NCI-H446 treated with DMSO at 0.1 percent for 48 hours (cell line): ENCODE data around the gene CDH18.
A peak's percentile ranks its signal among the peaks of the same experiment; 100 is the strongest.
"Not testable (repeated sequence)": the region's sequence is repeated elsewhere in the genome, so short reads cannot be mapped to it uniquely, and the experiment has no call there.

Experiments used
- DNase-seq: peaks from one replicate; lab custom pipeline; 2025; lab: John Stamatoyannopoulos, UW

The CDH18 gene

GRCh38 chr5:19859020-19859419 lies 129.0 kb downstream of the CDH18 start:
- DNase-seq = no peak

GRCh38 chr5:19855931-19856330 lies 132.1 kb downstream of the CDH18 start:
- peak; percentile 92 for DNase-seq

GRCh38 chr5:19855453-19855852 lies 132.5 kb downstream of the CDH18 start:
- DNase-seq = peak; percentile 94

- no peak for DNase-seq
These were observed 133.0 kb downstream of the CDH18 start for GRCh38 chr5:19855031-19855430.

GRCh38 chr5:19853616-19854240 lies 134.3 kb downstream of the CDH18 start:
- no peak for DNase-seq

DNA sequence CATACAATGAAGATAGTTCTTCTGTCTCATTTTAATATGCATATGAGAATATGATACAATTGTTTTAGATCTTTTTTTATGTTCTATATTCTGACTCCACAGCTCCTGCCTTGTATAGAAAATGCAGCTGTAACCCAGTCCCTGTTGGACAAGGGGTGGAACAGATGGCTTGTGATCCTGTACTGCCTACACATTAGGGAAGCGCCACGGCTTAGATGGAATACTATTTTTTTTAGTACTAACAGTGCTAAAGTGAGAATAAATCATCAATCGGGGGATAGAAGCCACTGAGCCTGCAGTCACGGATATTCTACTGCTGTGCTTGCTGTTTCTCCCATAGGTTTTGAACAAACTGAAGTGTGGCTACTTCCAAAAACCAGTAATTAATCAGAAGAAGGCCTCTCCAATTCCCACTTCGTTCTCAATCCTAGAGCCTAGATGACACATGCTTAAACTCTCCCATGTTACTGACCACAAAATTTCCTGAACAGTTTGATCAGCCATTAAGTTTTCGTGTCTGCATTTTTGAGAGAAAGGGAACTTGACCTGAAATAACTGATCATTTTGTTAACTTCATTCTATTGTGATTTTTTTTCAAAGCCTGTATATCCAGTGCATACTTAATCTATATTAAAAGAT lies 150.3 kb downstream of the CDH18 start:
- DNase-seq = peak; percentile 61

GRCh38 chr5:19835442-19835841 lies 152.6 kb downstream of the CDH18 start:
- no peak for DNase-seq

- DNase-seq = not testable (repeated sequence)
These were observed 175.3 kb downstream of the CDH18 start for GRCh38 chr5:19812720-19813119.

GRCh38 chr5:19806756-19807155 lies 181.2 kb downstream of the CDH18 start:
- DNase-seq = no peak

GRCh38 chr5:19802686-19803085 lies 185.3 kb downstream of the CDH18 start:
- peak; percentile 76 for DNase-seq

- DNase-seq = no peak
These were observed 192.8 kb downstream of the CDH18 start for GRCh38 chr5:19795218-19795617.

DNA sequence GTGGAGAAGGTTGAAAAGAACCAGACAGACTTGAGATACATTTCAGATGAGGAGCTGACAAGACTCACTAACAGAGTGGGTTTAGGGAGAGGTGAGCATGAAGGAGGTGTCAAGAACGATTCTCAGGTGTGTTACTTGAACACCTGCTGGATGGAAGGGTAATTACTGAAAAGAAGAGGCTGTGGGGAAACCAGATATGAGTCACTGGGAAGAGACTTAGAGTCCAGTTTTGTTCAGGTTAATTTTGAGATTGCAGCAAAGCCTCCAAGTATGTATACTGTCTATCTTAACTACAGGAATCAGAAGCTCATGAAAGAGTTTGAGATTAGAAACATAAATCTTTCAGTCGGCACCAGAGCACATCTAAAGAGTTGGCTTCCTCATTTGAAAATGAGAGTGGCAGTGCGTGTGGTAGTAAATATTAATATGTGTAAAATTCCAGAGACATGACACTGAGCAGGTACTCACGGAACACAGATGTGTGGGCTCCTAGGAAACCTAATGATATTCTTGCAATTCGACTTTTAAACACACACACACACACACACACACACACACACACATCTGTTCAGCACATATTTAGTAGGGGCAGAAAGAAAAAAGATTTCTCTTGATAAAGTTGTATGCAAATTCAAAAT lies 197.1 kb downstream of the CDH18 start:
- DNase-seq = no peak

DNA sequence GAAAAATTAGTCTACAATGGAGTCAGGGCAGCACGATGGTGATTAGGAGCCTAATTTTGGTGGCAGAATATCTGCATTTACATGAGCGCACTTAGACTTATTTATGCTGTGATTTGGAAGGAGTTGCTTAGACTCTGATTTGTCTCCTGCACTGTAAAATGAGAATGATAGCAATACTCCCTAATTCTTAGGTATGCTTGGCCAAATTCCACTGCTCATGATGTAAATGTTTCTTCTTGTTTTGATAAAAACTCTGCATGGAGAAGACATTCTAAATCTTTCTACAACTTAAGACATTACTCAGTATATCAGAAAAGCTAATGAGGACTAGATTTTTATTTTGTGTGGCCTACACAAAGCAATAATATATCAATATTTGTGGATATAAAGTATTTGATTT lies 205.4 kb downstream of the CDH18 start:
- DNase-seq = no peak

DNA sequence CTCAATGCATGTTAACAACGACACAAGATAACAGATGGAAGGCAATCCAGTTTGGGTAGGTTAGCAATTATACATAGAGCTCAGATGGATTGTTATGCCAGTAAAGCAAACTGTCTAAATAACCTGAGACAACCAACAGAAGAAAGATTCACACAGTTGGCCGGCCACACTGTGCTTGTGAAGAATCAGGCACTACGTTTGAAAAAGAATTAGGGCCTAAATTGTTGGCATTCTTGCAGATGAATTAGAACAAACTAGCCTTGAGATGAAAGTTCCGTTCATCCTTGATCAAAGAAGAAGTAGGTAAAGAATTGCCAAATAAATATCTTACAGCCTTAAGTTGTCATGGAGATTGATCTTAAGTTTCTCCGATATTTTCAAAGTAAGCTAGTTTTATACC lies 210.6 kb downstream of the CDH18 start:
- DNase-seq = no peak

- DNase-seq = not testable (repeated sequence)
These were observed 211.1 kb downstream of the CDH18 start for GRCh38 chr5:19776886-19777285.

- DNase-seq = no peak
These were observed 216.7 kb downstream of the CDH18 start for GRCh38 chr5:19771174-19771835.

- DNase-seq = peak; percentile 77
These were observed 217.6 kb downstream of the CDH18 start for GRCh38 chr5:19770396-19770795.

DNA sequence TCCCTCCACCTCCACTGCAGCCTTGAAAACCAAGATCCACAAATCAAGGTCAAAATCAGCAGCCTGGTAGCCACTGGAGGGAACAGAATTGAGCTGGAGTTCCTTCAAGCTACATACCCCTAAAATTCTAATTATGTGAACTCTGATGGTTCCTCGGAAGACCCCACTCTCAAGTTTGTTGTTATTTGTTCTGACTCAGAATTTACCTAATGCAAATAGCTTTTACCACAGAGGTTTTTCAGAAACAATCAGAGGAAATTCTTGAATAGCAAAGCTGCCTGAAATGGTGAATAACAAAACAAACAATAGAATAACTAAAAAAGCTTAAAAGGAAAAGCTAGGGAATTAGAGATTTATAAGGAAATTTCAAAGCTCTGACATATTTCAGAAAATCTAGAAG lies 220.0 kb downstream of the CDH18 start:
- DNase-seq = no peak

GRCh38 chr5:19753579-19753978 lies 234.4 kb downstream of the CDH18 start:
- no peak for DNase-seq

GRCh38 chr5:19751326-19751725 lies 236.7 kb downstream of the CDH18 start:
- DNase-seq = no peak

DNA sequence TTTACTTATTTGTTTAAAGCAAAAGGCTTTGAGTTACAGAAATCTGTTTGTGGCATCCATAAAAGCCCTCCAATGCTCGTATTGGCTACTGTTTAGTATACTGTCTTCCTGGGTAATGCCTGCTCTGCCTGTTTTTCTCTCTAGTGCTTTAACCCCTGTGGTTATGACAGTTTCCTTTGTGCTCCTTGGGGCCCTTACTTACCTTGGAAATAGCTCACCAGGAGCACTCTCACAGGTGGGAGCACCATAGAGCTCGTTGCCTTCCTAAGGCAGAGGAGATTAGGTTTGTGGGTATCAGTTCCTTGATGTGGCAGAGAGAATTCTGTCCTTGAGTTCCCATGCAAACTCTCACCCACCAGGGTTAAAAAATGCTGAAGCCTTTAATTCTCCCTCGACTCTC lies 242.8 kb downstream of the CDH18 start:
- no peak for DNase-seq

DNA sequence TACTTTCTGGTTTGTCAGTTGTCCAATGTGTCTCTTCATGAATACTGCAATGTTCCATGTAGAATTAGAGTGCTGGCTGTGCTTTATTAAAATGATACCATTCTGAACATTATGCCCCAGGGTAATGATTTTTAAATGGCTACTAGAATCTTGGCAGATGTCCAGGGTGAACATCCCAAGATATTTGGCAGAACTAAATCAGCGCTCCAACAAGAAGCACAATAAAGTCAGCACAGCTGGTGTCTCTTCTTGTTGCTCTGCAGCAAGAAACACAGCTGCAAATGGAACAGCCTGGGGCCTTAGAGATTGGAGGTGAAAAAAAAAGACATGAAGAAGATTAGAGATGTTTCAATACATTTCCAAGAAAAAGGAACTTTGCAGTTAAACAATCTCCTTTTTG lies 248.3 kb downstream of the CDH18 start:
- peak; percentile 92 for DNase-seq

DNA sequence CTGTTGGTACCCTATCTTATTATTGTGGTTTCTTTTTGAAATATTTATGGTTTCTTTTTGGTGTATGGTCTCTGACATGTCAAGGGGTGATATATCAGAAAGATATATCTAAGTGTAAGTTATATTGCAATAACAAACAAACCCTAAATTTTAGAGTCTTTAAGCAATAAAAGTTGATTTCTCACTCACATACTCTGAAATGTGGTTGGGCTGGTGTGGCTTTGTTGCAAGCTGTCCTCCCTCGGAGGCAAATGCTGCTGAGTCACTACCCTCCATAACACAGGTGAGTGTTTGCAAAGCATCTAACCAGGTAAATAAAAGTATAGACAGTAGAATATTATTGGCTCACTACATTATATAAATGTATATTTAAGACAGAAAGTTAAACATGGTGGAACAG lies 253.2 kb downstream of the CDH18 start:
- DNase-seq = no peak
